Measurements from ENCODE around the gene SULT2B1.

SULT2B1 gene

DNA sequence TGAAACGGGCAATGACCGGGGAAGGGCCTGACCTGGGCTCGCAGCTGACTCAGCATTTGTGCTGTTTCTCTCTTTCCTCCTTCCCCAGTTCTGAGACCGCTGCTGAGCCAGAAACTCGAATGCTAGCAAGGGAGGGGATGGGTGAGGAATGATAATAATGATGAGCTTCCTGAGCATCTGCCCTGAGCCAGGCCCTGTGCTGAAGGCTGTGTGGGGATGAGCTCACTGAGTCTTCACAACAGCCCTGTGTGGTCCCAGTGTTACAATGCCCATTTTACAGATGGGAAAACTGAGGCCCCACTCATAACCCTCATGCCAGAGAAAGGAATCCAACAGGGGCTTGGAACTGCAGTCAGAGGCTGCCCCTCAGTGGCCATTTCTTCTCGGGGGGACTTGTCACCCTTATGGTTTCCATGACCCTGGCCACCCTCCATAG is 8.1 kb downstream of the SULT2B1 start:
- TF ChIP-seq, protein P1, sequence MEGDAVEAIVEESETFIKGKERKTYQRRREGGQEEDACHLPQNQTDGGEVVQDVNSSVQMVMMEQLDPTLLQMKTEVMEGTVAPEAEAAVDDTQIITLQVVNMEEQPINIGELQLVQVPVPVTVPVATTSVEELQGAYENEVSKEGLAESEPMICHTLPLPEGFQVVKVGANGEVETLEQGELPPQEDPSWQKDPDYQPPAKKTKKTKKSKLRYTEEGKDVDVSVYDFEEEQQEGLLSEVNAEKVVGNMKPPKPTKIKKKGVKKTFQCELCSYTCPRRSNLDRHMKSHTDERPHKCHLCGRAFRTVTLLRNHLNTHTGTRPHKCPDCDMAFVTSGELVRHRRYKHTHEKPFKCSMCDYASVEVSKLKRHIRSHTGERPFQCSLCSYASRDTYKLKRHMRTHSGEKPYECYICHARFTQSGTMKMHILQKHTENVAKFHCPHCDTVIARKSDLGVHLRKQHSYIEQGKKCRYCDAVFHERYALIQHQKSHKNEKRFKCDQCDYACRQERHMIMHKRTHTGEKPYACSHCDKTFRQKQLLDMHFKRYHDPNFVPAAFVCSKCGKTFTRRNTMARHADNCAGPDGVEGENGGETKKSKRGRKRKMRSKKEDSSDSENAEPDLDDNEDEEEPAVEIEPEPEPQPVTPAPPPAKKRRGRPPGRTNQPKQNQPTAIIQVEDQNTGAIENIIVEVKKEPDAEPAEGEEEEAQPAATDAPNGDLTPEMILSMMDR (conservative IDR thresholded peaks at IDR 0.05; ENCODE audit: low read depth, low read length), result no peak
- Histone ChIP-seq H3K4me1 (ENCODE audit: low read depth, poor library complexity, severe bottlenecking) (no peaks in the 10 kb centered on the region), H3K9ac (no peak overlapping the region), H3K27ac (no peak overlapping the region), H3K4me3 (IDR thresholded peaks at IDR 0.05; ENCODE audit: insufficient read depth, low read depth, low read length) (no peak overlapping the region), H3K36me3 (ENCODE audit: insufficient read depth) (no peaks in the 10 kb centered on the region), H3K4me2 (no peak overlapping the region), H3K27me3 (ENCODE audit: insufficient read depth, low read depth) (peaks cover 53% of the 10 kb centered on the region), H3K79me2 (ENCODE audit: insufficient read depth, low read depth) (no peaks in the 10 kb centered on the region), H2AFZ (ENCODE audit: low read depth) (no peak overlapping the region), H4K20me1 (ENCODE audit: insufficient read depth) (no peaks in the 10 kb centered on the region)

DNA sequence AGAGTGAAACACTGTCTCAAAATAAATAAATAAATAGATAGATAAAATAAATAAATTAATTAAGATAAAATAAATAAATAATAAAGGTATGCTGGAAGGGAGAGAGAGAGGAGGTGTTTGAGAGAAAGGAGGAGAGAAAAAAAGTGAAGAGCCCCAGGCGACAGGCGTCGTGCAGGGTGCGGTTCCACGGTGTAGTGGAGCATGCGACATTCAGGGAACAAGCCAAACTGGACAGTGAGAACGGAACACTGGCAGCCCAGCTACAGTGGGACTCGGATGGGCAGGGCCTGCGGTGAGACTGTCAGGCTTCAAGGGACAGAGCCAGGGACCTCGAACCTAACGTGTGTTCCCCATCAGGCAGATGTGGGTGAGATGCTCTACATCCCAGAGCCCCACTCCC is 9.4 kb downstream of the SULT2B1 start:
- Histone ChIP-seq H2AFZ (ENCODE audit: low read depth) (no peak overlapping the region), H3K9ac (no peak overlapping the region), H3K4me2 (no peak overlapping the region), H3K4me1 (ENCODE audit: low read depth, poor library complexity, severe bottlenecking) (no peaks in the 10 kb centered on the region), H3K27ac (no peak overlapping the region), H3K4me3 (IDR thresholded peaks at IDR 0.05; ENCODE audit: insufficient read depth, low read depth, low read length) (no peak overlapping the region), H3K36me3 (ENCODE audit: insufficient read depth) (no peaks in the 10 kb centered on the region), H4K20me1 (ENCODE audit: insufficient read depth) (no peaks in the 10 kb centered on the region), H3K27me3 (ENCODE audit: insufficient read depth, low read depth) (peaks cover 48% of the 10 kb centered on the region; the same call in 1 of the 2 replicates), H3K79me2 (ENCODE audit: insufficient read depth, low read depth) (no peaks in the 10 kb centered on the region)
- TF ChIP-seq, protein P1 (conservative IDR thresholded peaks at IDR 0.05; ENCODE audit: low read depth, low read length), result no peak

- Histone ChIP-seq H3K36me3 (ENCODE audit: insufficient read depth) (no peaks in the 10 kb centered on the region), H3K4me2 (no peak overlapping the region), H3K4me1 (ENCODE audit: low read depth, poor library complexity, severe bottlenecking) (no peaks in the 10 kb centered on the region), H3K27me3 (ENCODE audit: insufficient read depth, low read depth) (peaks cover 54% of the 10 kb centered on the region), H2AFZ (ENCODE audit: low read depth) (no peak overlapping the region), H3K79me2 (ENCODE audit: insufficient read depth, low read depth) (no peaks in the 10 kb centered on the region), H3K4me3 (IDR thresholded peaks at IDR 0.05; ENCODE audit: insufficient read depth, low read depth, low read length) (no peak overlapping the region), H3K9ac (no peak overlapping the region), H3K27ac (no peak overlapping the region), H4K20me1 (ENCODE audit: insufficient read depth) (no peaks in the 10 kb centered on the region)
- TF ChIP-seq, protein P1 (conservative IDR thresholded peaks at IDR 0.05; ENCODE audit: low read depth, low read length), result no peak
Measured at GRCh38 chr19:48565090-48565489, 13.1 kb downstream of the SULT2B1 start.

DNA sequence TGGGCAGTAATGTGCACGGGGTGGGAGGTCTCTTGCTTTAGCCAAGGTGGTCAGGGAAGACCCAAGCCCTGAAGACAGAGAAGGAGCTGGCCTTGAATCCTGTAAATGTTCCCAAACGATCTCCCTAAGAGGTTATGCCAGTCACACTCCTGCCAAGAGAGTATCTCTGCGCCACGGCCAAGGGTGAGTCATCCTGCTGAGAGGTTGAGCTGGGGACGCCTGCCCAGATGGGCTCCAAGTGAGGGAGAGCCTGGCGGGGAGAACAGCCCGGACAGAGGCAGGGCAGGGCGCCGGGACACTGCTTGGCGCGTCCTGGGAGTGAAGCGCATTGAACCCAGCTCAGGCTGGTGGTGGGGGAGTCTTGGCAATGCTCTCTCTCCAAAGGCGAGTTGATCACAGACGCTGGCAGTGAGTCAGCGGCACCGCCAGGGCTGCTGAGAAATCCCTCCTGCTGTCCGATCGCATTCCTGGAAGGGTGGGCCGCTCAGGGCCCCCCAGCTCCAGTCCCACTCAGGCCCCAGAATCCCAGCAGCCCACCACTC is 16.4 kb downstream of the SULT2B1 start:
- no peak overlapping the region for H3K4me3 ChIP-seq (IDR thresholded peaks at IDR 0.05; ENCODE audit: insufficient read depth, low read depth, low read length)
- H4K20me1 ChIP-seq (ENCODE audit: insufficient read depth), result no peaks in the 10 kb centered on the region
- H2AFZ ChIP-seq (ENCODE audit: low read depth), result no peak overlapping the region
- H3K27ac ChIP-seq, result no peak overlapping the region
- peaks cover 52% of the 10 kb centered on the region for H3K27me3 ChIP-seq (ENCODE audit: insufficient read depth, low read depth)
- no peaks in the 10 kb centered on the region for H3K36me3 ChIP-seq (ENCODE audit: insufficient read depth)
- H3K9ac ChIP-seq, result no peak overlapping the region
- TF ChIP-seq, protein P1 (conservative IDR thresholded peaks at IDR 0.05; ENCODE audit: low read depth, low read length), result no peak
- H3K4me2 ChIP-seq, result no peak overlapping the region
- no peaks in the 10 kb centered on the region for H3K4me1 ChIP-seq (ENCODE audit: low read depth, poor library complexity, severe bottlenecking)
- no peaks in the 10 kb centered on the region for H3K79me2 ChIP-seq (ENCODE audit: insufficient read depth, low read depth)

Measured in KMS-11 (cell line).